Activated naive CD4-positive, alpha-beta T cell treated with anti-CD3 and anti-CD28 coated beads for 36 hours (primary cell): ENCODE measurements around the gene CACNA2D3. TPM values are rescaled to one million over a fixed set of nuclear protein-coding genes. Genes with fewer than 3 reads are reported as not detected.

Source experiments
- CTCF ChIA-PET: fragments of 350-600 bp; sonication (Branson Sonifier 250); formaldehyde crosslinking; loops from one replicate; lab custom pipeline; 2021; ENCODE audit warnings: antibody characterized with exemption; lab: Charles Lee
- DNase-seq: peaks from one replicate; pipeline ENCODE4 v3.0.0-alpha.2; 2020
- H3K27ac Mint-ChIP-seq: one replicate; pipeline ENCODE4 v1.8.0; 2021; ENCODE audit warnings: mild to moderate bottlenecking, mixed read lengths
- H3K27me3 Mint-ChIP-seq: one replicate; pipeline ENCODE4 v1.8.0; 2021; ENCODE audit warnings: low read depth, mixed read lengths
- H3K36me3 Mint-ChIP-seq: one replicate; pipeline ENCODE4 v1.8.0; 2021; ENCODE audit warnings: low read depth, mixed read lengths
- H3K4me1 Mint-ChIP-seq: one replicate; pipeline ENCODE4 v1.8.0; 2021; ENCODE audit warnings: low read depth, mixed read lengths
- H3K4me3 Mint-ChIP-seq: one replicate; pipeline ENCODE4 v1.8.0; 2021; ENCODE audit warnings: mild to moderate bottlenecking, moderate library complexity, mixed read lengths
- H3K9me3 Mint-ChIP-seq: one replicate; pipeline ENCODE4 v1.8.0; 2021; ENCODE audit warnings: mixed read lengths
- intact Hi-C: fragments of 100-400 bp; cut with micrococcal nuclease; formaldehyde crosslinking; loops from one replicate; pipeline ENCODE4 v1.15.1; 2023
- total RNA-seq, 2 experiments: library from RNA; stranded (reverse); gene quantifications; one replicate each; pipeline ENCODE4 v1.2.3, GENCODE V29; 2021

CACNA2D3 gene
- total RNA-seq, 2 experiments from 2014 or later = not detected

- no peaks in the 10 kb centered on the region for H3K36me3 Mint-ChIP-seq
- no peak for DNase-seq
- CTCF ChIA-PET = no interaction called here
- no peaks in the 10 kb centered on the region for H3K4me1 Mint-ChIP-seq
- intact Hi-C loops = no loop called here
- peaks cover 1% of the 10 kb centered on the region for H3K9me3 Mint-ChIP-seq
- no peak overlapping the region for H3K27ac Mint-ChIP-seq
- no peaks in the 10 kb centered on the region for H3K27me3 Mint-ChIP-seq
- H3K4me3 Mint-ChIP-seq = no peak overlapping the region
Observed at GRCh38 chr3:54514006-54514405, 391.7 kb downstream of the CACNA2D3 start.

DNA sequence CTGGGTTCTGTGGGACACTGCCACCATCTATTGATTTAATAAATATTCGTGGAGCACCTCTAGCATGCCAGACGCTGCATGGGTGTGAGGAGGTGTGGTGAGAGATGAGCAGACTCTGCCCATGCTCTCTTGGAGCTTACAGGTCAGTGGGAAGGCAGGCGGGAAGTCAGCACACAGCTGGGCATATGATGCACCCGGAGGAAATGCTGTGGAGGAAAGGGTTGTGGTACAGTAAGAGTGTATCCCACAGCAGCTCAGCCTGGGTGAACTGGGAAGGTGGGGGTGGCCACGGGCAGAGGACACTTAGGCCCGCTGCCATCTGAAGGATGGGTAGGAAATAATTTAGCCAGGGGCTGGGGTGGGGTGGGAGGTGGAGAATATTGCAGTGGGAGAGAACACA is 392.1 kb downstream of the CACNA2D3 start:
- CTCF ChIA-PET = no interaction called here
- H3K36me3 Mint-ChIP-seq = no peaks in the 10 kb centered on the region
- intact Hi-C loops = no loop called here
- H3K4me3 Mint-ChIP-seq = no peak overlapping the region
- no peaks in the 10 kb centered on the region for H3K4me1 Mint-ChIP-seq
- peaks cover 1% of the 10 kb centered on the region for H3K9me3 Mint-ChIP-seq
- no peaks in the 10 kb centered on the region for H3K27me3 Mint-ChIP-seq
- DNase-seq = no peak
- H3K27ac Mint-ChIP-seq = no peak overlapping the region

- H3K36me3 Mint-ChIP-seq = no peaks in the 10 kb centered on the region
- H3K27me3 Mint-ChIP-seq = no peaks in the 10 kb centered on the region
- peaks cover 1% of the 10 kb centered on the region for H3K9me3 Mint-ChIP-seq
- H3K27ac Mint-ChIP-seq = no peak overlapping the region
- H3K4me3 Mint-ChIP-seq = no peak overlapping the region
- CTCF ChIA-PET = no interaction called here
- intact Hi-C loops = no loop called here
- DNase-seq = no peak
- no peaks in the 10 kb centered on the region for H3K4me1 Mint-ChIP-seq
Observed at GRCh38 chr3:54515441-54516213, 393.3 kb downstream of the CACNA2D3 start.

DNA sequence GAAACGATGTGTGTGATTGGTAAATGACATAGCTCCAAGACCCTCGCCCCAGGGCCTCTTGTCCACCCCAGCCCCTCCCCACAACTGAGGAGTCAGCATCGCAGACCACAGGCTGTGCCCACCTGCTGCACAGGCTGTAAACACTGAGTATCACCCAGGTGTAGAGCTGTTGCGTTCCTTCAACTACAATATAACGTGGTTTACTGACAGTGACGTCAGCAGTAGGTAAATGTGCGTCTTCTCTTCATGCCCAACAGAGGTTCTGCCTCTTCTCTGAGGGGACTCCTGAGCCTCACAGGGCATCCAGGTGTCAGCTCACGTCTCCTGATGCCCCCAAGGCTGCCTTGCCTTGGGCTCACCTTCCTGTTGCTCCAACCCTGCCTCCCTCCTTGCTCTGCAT is 395.1 kb downstream of the CACNA2D3 start:
- intact Hi-C loops = no loop called here
- H3K27ac Mint-ChIP-seq = no peak overlapping the region
- H3K36me3 Mint-ChIP-seq = no peaks in the 10 kb centered on the region
- H3K9me3 Mint-ChIP-seq = peaks cover 2% of the 10 kb centered on the region
- H3K4me3 Mint-ChIP-seq = no peak overlapping the region
- no peak for DNase-seq
- no peaks in the 10 kb centered on the region for H3K27me3 Mint-ChIP-seq
- H3K4me1 Mint-ChIP-seq = no peaks in the 10 kb centered on the region
- CTCF ChIA-PET = no interaction called here

- Mint-ChIP-seq H3K27me3 (no peaks in the 10 kb centered on the region), H3K4me1 (no peaks in the 10 kb centered on the region), H3K27ac (no peak overlapping the region), H3K4me3 (no peak overlapping the region), H3K36me3 (no peaks in the 10 kb centered on the region), H3K9me3 (peaks cover 4% of the 10 kb centered on the region)
- intact Hi-C loops = no loop called here
- CTCF ChIA-PET = interaction anchor here (0.6 kb wide), 1 partner anchor 1143 kb away, joined by 3 read pairs; no protein-coding TSS in a partner anchor
- no peak for DNase-seq
Observed at GRCh38 chr3:54518011-54518675, 395.8 kb downstream of the CACNA2D3 start.

DNA sequence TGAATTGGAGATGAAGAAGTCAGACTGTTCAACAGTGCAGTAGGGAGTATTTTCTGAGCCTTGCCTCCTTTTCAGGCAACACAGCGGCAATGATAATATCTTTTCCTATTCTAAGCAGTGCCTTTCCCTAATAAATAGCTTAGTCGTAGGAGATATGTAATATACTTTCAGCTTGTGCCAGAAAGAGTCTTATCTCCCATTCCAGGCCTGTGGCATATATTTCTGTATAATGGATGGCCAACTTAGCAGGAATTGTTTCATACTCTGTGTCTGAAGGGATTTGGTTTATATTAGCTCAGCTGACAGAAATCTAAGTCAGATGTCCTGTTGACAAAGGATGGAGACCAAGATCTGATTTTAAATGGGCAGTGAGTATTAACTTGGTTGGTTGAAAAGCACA is 397.1 kb downstream of the CACNA2D3 start:
- Mint-ChIP-seq H3K4me1 (no peaks in the 10 kb centered on the region), H3K4me3 (no peak overlapping the region), H3K27ac (no peak overlapping the region), H3K36me3 (no peaks in the 10 kb centered on the region), H3K27me3 (no peaks in the 10 kb centered on the region), H3K9me3 (peaks cover 13% of the 10 kb centered on the region)
- CTCF ChIA-PET = no interaction called here
- intact Hi-C loops = no loop called here
- no peak for DNase-seq

DNA sequence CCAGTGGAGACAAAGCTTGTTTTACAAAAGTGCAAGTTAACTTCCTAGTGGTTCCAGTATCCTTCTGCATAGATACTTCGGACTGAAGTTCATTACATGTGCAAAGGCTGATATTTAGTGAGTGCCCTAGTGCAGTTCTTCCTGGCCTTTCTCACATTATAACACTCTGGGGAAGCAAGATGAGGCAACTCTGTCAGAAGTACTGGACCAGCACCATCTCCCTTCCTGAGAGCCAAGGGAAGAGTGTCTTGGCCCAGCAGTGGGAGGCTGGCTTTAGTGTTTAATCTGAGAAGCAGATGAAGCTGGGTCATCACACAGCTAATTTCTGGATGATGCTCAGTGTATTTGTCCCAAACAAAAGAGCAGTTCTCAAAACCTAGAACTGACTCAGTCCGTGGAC is 397.7 kb downstream of the CACNA2D3 start:
- intact Hi-C loops = no loop called here
- Mint-ChIP-seq H3K36me3 (no peaks in the 10 kb centered on the region), H3K27ac (no peak overlapping the region), H3K4me3 (no peak overlapping the region), H3K4me1 (no peaks in the 10 kb centered on the region), H3K27me3 (no peaks in the 10 kb centered on the region), H3K9me3 (peaks cover 15% of the 10 kb centered on the region)
- CTCF ChIA-PET = no interaction called here
- no peak for DNase-seq

DNA sequence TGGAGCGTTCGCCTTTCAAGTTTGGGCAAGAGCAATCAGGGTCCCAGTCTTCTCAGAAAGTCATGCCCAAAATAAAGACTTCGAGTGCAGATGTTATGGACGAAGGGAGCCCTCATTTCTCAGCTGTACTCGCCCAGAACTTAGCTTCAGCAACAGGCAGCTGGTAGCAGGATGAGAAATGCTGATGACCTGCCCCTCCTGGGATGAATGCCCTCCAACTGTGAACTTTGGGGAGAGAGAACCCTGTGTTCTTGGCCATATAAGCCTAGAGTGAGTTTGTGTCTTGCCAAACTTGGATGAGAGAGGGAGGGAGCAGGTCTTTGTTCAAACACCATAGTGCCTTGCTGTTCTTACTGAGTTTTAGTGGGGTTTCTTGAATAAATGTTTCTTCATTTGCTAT is 405.2 kb downstream of the CACNA2D3 start:
- Mint-ChIP-seq H3K36me3 (no peaks in the 10 kb centered on the region), H3K27me3 (no peaks in the 10 kb centered on the region), H3K27ac (no peak overlapping the region), H3K4me1 (no peaks in the 10 kb centered on the region), H3K9me3 (peaks cover 26% of the 10 kb centered on the region), H3K4me3 (no peak overlapping the region)
- intact Hi-C loops = no loop called here
- no peak for DNase-seq
- CTCF ChIA-PET = no interaction called here

DNA sequence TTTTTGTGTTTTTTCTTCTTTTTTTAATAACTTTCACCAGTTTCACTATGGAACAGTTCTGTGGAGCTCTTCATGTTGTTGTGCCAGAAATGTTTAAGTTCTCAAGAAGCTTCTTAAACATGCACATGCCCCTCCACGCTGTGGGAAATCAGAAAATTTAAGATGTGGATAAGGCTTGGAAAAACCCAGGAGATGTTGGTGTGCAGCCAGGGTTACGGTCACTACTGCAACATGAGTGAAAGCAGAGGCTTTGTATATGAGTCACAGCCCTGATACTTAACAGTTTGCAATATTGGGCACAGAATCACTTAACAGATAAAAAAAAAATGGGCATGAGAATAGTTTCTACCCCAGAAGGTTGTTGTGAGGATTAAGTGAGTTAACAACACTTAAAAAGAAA is 405.6 kb downstream of the CACNA2D3 start:
- no peaks in the 10 kb centered on the region for H3K36me3 Mint-ChIP-seq
- no peak overlapping the region for H3K4me3 Mint-ChIP-seq
- CTCF ChIA-PET = no interaction called here
- no peak overlapping the region for H3K27ac Mint-ChIP-seq
- no peaks in the 10 kb centered on the region for H3K27me3 Mint-ChIP-seq
- DNase-seq = no peak
- intact Hi-C loops = no loop called here
- peaks cover 24% of the 10 kb centered on the region for H3K9me3 Mint-ChIP-seq
- H3K4me1 Mint-ChIP-seq = no peaks in the 10 kb centered on the region

GRCh38 chr3:54528668-54529067 is 406.3 kb downstream of the CACNA2D3 start:
- no peak for DNase-seq
- peaks cover 22% of the 10 kb centered on the region for H3K9me3 Mint-ChIP-seq
- intact Hi-C loops = no loop called here
- H3K27ac Mint-ChIP-seq = no peak overlapping the region
- H3K27me3 Mint-ChIP-seq = peaks cover 2% of the 10 kb centered on the region
- no peaks in the 10 kb centered on the region for H3K36me3 Mint-ChIP-seq
- H3K4me1 Mint-ChIP-seq = no peaks in the 10 kb centered on the region
- CTCF ChIA-PET = no interaction called here
- no peak overlapping the region for H3K4me3 Mint-ChIP-seq

- Mint-ChIP-seq H3K4me3 (no peak overlapping the region), H3K36me3 (no peaks in the 10 kb centered on the region), H3K4me1 (no peaks in the 10 kb centered on the region), H3K27me3 (peaks cover 2% of the 10 kb centered on the region), H3K9me3 (peaks cover 13% of the 10 kb centered on the region), H3K27ac (no peak overlapping the region)
- intact Hi-C loops = no loop called here
- CTCF ChIA-PET = no interaction called here
- DNase-seq = no peak
Observed at GRCh38 chr3:54530091-54530490, 407.7 kb downstream of the CACNA2D3 start.

DNA sequence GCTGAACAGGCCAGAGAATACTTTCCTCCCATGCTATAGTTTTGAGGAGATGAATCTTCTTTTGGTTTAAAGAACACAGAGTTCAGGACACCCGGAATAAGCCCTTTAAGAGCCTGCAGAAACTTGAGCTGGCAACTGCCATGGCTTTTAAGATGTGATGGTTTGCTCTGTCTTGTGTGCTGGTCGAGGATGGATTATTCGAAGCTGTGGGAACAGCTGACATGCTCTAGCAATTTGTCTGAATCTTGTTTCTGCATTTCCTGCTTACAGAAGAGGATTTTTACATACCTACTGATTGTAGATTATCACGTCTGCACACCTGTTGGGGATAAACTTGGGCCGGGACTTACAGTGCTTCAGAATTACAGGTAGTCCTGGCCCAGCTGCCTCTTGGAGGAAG is 408.6 kb downstream of the CACNA2D3 start:
- Mint-ChIP-seq H3K27me3 (peaks cover 2% of the 10 kb centered on the region), H3K36me3 (no peaks in the 10 kb centered on the region), H3K9me3 (peaks cover 7% of the 10 kb centered on the region), H3K4me1 (no peaks in the 10 kb centered on the region), H3K4me3 (no peak overlapping the region), H3K27ac (no peak overlapping the region)
- no peak for DNase-seq
- intact Hi-C loops = no loop called here
- CTCF ChIA-PET = interaction anchor here (0.6 kb wide), 1 partner anchor 1371 kb away, joined by 3 read pairs; no protein-coding TSS in a partner anchor

GRCh38 chr3:54531741-54532140 is 409.4 kb downstream of the CACNA2D3 start:
- peaks cover 2% of the 10 kb centered on the region for H3K27me3 Mint-ChIP-seq
- DNase-seq = no peak
- intact Hi-C loops = no loop called here
- no peak overlapping the region for H3K27ac Mint-ChIP-seq
- H3K36me3 Mint-ChIP-seq = no peaks in the 10 kb centered on the region
- H3K4me3 Mint-ChIP-seq = no peak overlapping the region
- H3K9me3 Mint-ChIP-seq = peaks cover 5% of the 10 kb centered on the region
- no peaks in the 10 kb centered on the region for H3K4me1 Mint-ChIP-seq
- CTCF ChIA-PET = no interaction called here
